Smooth muscle cell (in vitro differentiated cells): ENCODE data around the gene GPC1. TPM values are rescaled to one million over a fixed set of nuclear protein-coding genes. Genes with fewer than 3 reads are reported as not detected.

ENCODE experiments used
- DNase-seq: peaks from one replicate; lab custom pipeline; 2025; ENCODE audit not compliant: unreplicated experiment; lab: John Stamatoyannopoulos, UW
- H2AFZ ChIP-seq: fragments of 200-600 bp; sonication (generic); 2 replicates; pipeline ENCODE4 v1.6.0; 2016; ENCODE audit warnings: antibody characterized with exemption, low read depth, mild to moderate bottlenecking
- H3F3A ChIP-seq: fragments of 200-600 bp; sonication (generic); 2 replicates; pipeline ENCODE4 v1.6.0; 2017; ENCODE audit warnings: antibody characterized with exemption, low read depth
- H3K27ac ChIP-seq: fragments of 200-600 bp; sonication (generic); 2 replicates; pipeline ENCODE4 v1.5.1; 2016; ENCODE audit warnings: low read depth, mild to moderate bottlenecking
- H3K27me3 ChIP-seq: fragments of 200-600 bp; sonication (generic); 2 replicates; pipeline ENCODE4 v1.6.1; 2016; ENCODE audit warnings: low read depth, mild to moderate bottlenecking
- H3K36me3 ChIP-seq: fragments of 200-600 bp; sonication (generic); 2 replicates; pipeline ENCODE4 v1.5.1; 2016; ENCODE audit warnings: low read depth
- H3K4me1 ChIP-seq: fragments of 200-600 bp; sonication (generic); 2 replicates; pipeline ENCODE4 v1.5.1; 2016; ENCODE audit warnings: low read depth
- H3K4me2 ChIP-seq: fragments of 200-600 bp; sonication (generic); 2 replicates; pipeline ENCODE4 v1.6.0; 2016; ENCODE audit warnings: mild to moderate bottlenecking
- H3K4me3 ChIP-seq: fragments of 200-600 bp; sonication (generic); 2 replicates; pipeline ENCODE4 v1.5.1; 2016; ENCODE audit warnings: mild to moderate bottlenecking
- H3K79me2 ChIP-seq: fragments of 200-600 bp; sonication (generic); 2 replicates; pipeline ENCODE4 v1.6.0; 2016; ENCODE audit warnings: low read depth, mild to moderate bottlenecking
- H3K9ac ChIP-seq: fragments of 200-600 bp; sonication (generic); 2 replicates; pipeline ENCODE4 v1.6.0; 2016; ENCODE audit warnings: low read depth
- H3K9me3 ChIP-seq: fragments of 200-600 bp; sonication (generic); replicated peaks from 2 replicates; pipeline ENCODE4 v1.5.1; 2016; ENCODE audit warnings: low read depth
- H4K20me1 ChIP-seq: fragments of 200-600 bp; sonication (generic); 2 replicates; pipeline ENCODE4 v1.6.0; 2016; ENCODE audit warnings: low read depth
- CTCF ChIP-seq: fragments of 200-600 bp; sonication (generic); IDR thresholded peaks from 2 replicates; pipeline ENCODE4 v1.5.1; 2017; ENCODE audit warnings: borderline replicate concordance, mild to moderate bottlenecking, antibody characterized with exemption; ENCODE audit not compliant: insufficient read depth, poor library complexity, severe bottlenecking
- WGBS: methylation state at CpG from one replicate; pipeline ENCODE4 v1.1.7; 2016; ENCODE audit warnings: low lambda C conversion rate; 5-methylcytosine and 5-hydroxymethylcytosine counted together
- polyA plus RNA-seq: library from polyadenylated mRNA; unstranded; fragments of >200 nt; fragmentation: Nextera tagmentation; extraction: Ambion mirVana; gene quantifications from 2 replicates; pipeline ENCODE4 v1.2.1, GENCODE V29; 2016
- total RNA-seq: library from RNA; depleted of rRNA; stranded (reverse); fragments of >200 nt; gene quantifications from 2 replicates; pipeline ENCODE4 v1.2.3, GENCODE V29; 2014

Gene GPC1
- total and polyA plus RNA-seq, 2 experiments from 2014 or later: 88.9 to 221 TPM

- no peak overlapping the region for H3K4me3 ChIP-seq
- no peak for DNase-seq
- 81% methylated on average over 19 of the region's 19 CpGs for WGBS
- H3K4me2 ChIP-seq: no peak overlapping the region
- no peaks in the 10 kb centered on the region for H4K20me1 ChIP-seq
- H3F3A ChIP-seq: no peaks in the 10 kb centered on the region
- no peaks in the 10 kb centered on the region for H3K4me1 ChIP-seq
- no peaks in the 10 kb centered on the region for H3K9me3 ChIP-seq
- no peak overlapping the region for H3K27ac ChIP-seq
- no peaks in the 10 kb centered on the region for H3K79me2 ChIP-seq
- H3K9ac ChIP-seq: no peak overlapping the region
- TF ChIP-seq CTCF: no peak
- no peak overlapping the region for H2AFZ ChIP-seq
- H3K36me3 ChIP-seq: no peaks in the 10 kb centered on the region
- no peaks in the 10 kb centered on the region for H3K27me3 ChIP-seq
Observed at GRCh38 chr2:240397924-240398645, 37.4 kb upstream of the GPC1 start.

- Histone ChIP-seq H3K27ac (no peak overlapping the region), H3K4me3 (no peak overlapping the region), H3K4me1 (no peaks in the 10 kb centered on the region), H3K9me3 (no peaks in the 10 kb centered on the region), H3K9ac (no peak overlapping the region), H4K20me1 (no peaks in the 10 kb centered on the region), H3K36me3 (no peaks in the 10 kb centered on the region), H3K27me3 (no peaks in the 10 kb centered on the region), H3K4me2 (no peak overlapping the region), H3F3A (no peaks in the 10 kb centered on the region), H3K79me2 (no peaks in the 10 kb centered on the region), H2AFZ (no peak overlapping the region)
- TF ChIP-seq CTCF: no peak
- 96% methylated on average over 20 of the region's 20 CpGs for WGBS
- no peak for DNase-seq
Observed at GRCh38 chr2:240398661-240399267, 36.7 kb upstream of the GPC1 start.

- Histone ChIP-seq H3K79me2 (no peaks in the 10 kb centered on the region), H4K20me1 (no peaks in the 10 kb centered on the region), H3K9ac (no peak overlapping the region), H2AFZ (no peak overlapping the region), H3K9me3 (no peaks in the 10 kb centered on the region), H3K27ac (no peak overlapping the region), H3K4me2 (no peak overlapping the region), H3K36me3 (no peaks in the 10 kb centered on the region), H3F3A (no peaks in the 10 kb centered on the region), H3K4me3 (no peak overlapping the region), H3K4me1 (no peaks in the 10 kb centered on the region), H3K27me3 (no peaks in the 10 kb centered on the region)
- 93% methylated on average over 14 of the region's 14 CpGs for WGBS
- TF ChIP-seq CTCF: no peak
- DNase-seq: no peak
Observed at GRCh38 chr2:240399419-240400324, 35.8 kb upstream of the GPC1 start.
